AG09309 (cell line): ENCODE data around the gene DUSP15.
A peak's percentile ranks its signal among the peaks of the same experiment; 100 is the strongest.

Experiments used
- DNase-seq: peaks from one replicate; pipeline ENCODE4 v3.0.0-alpha.2; 2010; ENCODE audit warnings: low read depth
- H3K4me3 ChIP-seq: 2 replicates; pipeline ENCODE4 v1.5.1; 2011; ENCODE audit warnings: mild to moderate bottlenecking, low read depth, low read length, moderate library complexity; ENCODE audit not compliant: control insufficient read depth
- TF ChIP-seq, protein P1 (sequence below): IDR thresholded peaks from 2 replicates; pipeline ENCODE4 v1.5.1; 2011; ENCODE audit warnings: mild to moderate bottlenecking, low read depth, low read length, inconsistent platforms; ENCODE audit not compliant: insufficient read depth, control insufficient read depth; ENCODE audit errors: missing control alignments

Gene DUSP15

DNA sequence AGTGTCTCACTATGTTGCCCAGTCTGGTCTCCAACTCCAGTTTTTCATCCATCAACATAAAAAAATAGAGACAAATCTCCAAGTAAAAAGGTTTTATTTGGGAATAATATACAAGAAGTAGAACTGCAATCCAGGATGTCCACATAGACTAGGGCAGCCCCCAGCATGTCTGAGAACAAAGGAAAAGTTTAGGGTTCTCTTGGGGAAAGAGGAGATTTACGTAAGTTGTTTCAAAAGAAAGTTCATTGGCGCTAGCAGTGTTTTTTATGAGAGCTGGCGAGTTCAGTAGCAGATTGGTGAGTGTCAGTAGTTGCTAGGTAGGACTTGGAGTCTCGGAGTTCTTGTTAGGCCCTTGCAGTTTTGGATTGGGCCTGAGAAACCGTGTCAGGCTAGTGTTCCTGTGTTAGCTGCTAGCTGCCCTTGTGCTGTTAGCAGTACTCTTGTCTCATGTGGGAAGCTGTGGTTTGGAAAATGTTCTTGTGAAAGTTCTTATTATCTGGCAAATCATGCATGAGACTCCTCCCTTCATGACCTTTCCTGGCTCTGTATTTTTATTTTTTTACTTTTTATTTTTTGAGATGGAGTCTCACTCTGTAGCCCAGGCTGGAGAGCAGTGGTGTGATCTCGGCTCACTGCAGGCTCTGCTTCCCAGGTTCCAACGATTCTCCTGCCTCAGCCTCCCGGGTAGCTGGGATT, 24.8 kb upstream of the DUSP15 start:
- DNase-seq, result peak; percentile 74
- no peak overlapping the region for H3K4me3 ChIP-seq
- TF ChIP-seq, protein P1, sequence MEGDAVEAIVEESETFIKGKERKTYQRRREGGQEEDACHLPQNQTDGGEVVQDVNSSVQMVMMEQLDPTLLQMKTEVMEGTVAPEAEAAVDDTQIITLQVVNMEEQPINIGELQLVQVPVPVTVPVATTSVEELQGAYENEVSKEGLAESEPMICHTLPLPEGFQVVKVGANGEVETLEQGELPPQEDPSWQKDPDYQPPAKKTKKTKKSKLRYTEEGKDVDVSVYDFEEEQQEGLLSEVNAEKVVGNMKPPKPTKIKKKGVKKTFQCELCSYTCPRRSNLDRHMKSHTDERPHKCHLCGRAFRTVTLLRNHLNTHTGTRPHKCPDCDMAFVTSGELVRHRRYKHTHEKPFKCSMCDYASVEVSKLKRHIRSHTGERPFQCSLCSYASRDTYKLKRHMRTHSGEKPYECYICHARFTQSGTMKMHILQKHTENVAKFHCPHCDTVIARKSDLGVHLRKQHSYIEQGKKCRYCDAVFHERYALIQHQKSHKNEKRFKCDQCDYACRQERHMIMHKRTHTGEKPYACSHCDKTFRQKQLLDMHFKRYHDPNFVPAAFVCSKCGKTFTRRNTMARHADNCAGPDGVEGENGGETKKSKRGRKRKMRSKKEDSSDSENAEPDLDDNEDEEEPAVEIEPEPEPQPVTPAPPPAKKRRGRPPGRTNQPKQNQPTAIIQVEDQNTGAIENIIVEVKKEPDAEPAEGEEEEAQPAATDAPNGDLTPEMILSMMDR, result no peak

DNA sequence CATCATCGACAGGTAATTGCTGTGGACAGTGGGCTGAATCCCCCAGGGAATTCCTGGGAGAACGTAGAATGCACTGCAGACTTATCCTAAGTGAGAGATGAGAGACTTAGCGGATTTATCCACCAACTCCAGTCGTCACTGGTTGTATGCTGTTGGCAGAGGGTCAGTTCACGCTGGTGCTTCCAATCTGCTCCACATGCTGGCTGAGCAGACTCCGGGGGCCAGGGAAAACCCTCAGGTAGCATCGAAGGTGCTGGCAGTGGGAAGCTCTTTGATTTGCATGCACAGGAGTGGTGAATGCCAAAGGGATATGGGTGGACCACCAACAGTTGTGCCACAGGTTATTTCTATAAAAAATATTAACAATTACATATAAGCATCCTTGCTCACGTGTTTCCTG, 20.3 kb upstream of the DUSP15 start:
- TF ChIP-seq, protein P1, result no peak
- H3K4me3 ChIP-seq, result no peak overlapping the region
- DNase-seq, result no peak

DNA sequence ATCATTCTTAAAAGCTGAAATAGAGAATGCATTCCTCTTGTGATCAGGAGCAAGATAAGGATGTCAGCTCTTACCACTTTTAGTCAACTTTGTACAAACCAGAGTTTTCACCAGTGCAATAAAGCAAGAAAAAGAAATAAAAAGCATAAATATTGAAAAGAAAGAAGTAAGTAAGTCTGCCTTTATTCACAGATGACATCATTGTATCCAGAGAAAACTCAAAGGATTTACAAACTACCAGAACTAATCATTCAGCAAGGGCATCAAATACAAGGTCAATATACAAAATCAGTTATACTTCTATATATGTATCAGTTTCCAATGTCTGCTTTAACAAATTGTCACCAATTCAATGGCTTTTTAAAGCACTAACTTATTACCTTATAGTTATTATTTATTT, 13.5 kb upstream of the DUSP15 start:
- no peak for DNase-seq
- no peak overlapping the region for H3K4me3 ChIP-seq
- TF ChIP-seq, protein P1, result no peak

DNA sequence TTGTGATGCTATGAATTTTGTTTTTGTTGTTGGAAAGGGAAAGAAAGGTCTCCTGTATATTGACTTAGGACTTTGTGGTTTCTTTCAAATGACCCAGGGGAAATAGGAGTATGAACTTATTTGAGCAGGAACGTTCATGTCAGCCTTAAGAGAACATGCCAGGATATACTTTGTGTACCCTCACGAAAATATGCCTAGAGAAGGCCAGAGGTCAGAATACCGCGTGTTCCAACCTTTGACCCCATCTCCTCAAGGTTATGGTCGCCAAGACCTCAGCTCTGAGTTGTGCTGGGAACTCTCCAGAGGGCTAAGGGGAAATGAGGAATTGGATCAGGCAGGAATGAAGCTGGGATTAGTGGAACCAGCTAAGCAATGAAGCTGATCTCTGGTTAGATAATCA, 11.6 kb upstream of the DUSP15 start:
- TF ChIP-seq, protein P1, result no peak
- no peak overlapping the region for H3K4me3 ChIP-seq
- DNase-seq, result no peak

DNA sequence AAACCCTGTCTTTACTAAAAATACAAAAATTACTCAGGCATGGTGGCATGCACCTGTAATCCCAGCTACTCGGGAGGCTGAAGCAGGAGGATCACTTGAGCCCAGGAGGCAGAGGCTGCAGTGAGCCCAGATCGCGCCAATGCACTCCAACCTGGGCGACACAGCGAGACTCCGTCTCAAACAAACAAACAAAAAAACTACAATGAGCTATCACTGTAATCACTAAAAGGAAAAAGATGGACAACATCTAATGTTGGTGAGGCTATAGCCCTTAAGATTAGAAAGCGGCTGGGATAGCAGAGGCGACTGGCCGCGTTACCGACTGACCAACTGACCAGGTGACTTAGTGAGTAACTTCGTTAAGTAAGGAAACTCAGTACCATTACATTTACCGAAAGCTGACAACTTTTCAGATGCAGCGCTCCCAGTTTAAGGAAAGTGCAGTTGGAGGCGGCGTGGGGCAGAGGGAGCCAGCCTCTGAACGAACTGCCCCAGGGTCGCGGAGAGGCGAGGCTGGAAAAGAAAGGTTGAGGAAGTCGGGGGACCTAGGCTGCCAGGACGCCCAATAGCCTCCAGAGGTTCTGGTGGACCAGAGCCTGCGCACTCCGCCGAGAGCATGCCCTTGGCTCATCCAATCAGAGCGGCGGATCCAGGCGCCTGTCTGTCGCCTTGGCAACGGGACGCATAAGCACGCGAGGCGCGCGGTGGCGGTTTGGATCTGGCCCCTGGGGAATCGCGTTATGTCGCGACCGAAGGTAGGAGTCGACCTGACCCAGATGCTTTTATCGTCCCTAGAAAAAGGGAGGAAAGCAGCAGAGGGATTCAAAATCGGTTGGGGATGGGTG, 9.0 kb upstream of the DUSP15 start:
- peak overlapping the region; percentile 67 for H3K4me3 ChIP-seq
- TF ChIP-seq, protein P1, result peak; percentile 10
- DNase-seq, result peak; percentile 77

DNA sequence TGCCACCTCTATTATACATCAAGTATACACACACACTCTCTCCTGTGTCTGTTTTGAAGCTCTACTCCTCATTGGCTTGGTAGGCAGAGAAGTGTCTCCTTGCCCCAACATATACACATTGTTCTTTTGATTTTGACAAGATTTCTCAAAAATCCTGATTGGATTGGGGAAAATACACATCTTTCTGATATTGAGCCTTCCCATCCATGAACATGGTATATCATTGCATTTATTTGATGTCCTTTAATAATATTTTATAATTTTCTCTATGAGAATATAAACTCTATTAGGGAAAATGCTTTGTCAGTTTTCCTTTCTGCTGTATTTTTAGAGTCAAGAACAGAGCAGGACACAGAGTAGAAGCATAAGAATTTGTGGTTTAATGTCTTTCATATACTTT, 7.4 kb upstream of the DUSP15 start:
- TF ChIP-seq, protein P1, result no peak
- DNase-seq, result no peak
- no peak overlapping the region for H3K4me3 ChIP-seq
